ENCODE results near the gene CACNA1E.

The CACNA1E gene

DNA sequence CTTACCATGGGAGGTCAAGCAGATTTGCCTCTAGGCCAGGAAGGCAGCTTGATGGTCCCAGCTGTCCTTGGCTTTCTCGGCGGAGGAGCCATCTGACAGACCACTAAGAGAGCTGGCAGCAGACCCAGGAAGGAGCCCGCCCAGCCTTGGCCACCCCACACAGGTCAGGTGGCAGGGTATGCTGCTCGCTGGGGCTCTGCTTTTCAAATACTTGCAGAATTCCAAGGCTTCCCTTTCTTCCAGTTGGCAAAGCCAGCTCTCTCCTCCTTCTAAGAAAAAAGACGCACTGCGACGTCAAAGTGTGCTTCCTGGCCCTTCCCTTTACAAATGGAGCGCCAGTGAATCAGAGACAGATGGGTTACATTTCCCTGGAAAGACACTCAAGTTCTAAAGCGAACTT, 229.4 kb downstream of the CACNA1E start:
- Mint-ChIP-seq H3K27me3 (peaks cover 5% of the 10 kb centered on the region), H3K36me3 (no peaks in the 10 kb centered on the region), H3K4me1 (no peaks in the 10 kb centered on the region), H3K9me3 (no peaks in the 10 kb centered on the region), H3K4me3 (no peak overlapping the region), H3K27ac (no peak overlapping the region)
- no peak for DNase-seq (ENCODE audit: low spot score in 2 of 2)
- no peak for ATAC-seq (ENCODE audit: low read depth)

DNA sequence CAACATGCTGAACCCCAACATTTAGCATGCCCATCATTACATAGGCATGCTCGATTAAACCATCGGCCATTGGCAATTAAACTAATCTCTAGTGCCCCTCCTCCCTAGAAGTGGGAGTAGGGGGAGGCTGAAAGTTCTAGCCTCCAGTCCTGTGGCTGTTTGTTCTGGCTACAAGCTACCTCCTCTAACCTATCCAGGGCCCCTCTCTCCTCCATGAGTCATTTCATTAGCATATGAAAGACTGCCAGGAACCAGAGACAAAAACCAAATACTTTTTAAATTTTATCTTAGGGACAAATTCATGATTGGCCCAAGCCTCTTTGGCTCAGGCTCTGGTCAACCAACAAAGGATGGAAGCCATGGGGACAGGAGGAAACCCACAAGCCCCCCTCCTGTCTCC, 231.1 kb downstream of the CACNA1E start:
- ATAC-seq (ENCODE audit: low read depth): no peak
- H3K4me1 Mint-ChIP-seq: no peaks in the 10 kb centered on the region
- H3K27me3 Mint-ChIP-seq: peaks cover 2% of the 10 kb centered on the region
- DNase-seq (ENCODE audit: low spot score in 2 of 2): no peak
- no peaks in the 10 kb centered on the region for H3K9me3 Mint-ChIP-seq
- no peaks in the 10 kb centered on the region for H3K36me3 Mint-ChIP-seq
- no peak overlapping the region for H3K27ac Mint-ChIP-seq
- H3K4me3 Mint-ChIP-seq: no peak overlapping the region

DNA sequence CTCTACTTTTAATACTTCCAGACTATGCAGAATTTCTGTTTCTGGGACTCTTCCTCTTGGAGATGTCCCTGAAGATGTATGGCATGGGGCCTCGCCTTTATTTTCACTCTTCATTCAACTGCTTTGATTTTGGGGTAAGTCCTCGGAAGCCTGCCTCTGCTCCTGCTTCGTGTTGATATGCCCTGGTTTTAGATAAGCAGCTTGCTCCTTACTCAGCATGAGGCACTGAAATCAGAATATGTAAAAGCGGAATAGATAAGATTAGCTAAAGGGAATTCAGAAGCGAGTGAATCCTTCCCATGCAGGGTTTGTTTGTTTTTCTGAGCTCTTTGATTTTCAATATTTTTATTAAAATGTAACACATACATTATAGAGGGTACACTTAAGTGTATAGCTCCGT, 234.7 kb downstream of the CACNA1E start:
- ATAC-seq (ENCODE audit: low read depth): no peak
- Mint-ChIP-seq H3K4me3 (no peak overlapping the region), H3K27ac (no peak overlapping the region), H3K27me3 (no peaks in the 10 kb centered on the region), H3K9me3 (no peaks in the 10 kb centered on the region), H3K36me3 (no peaks in the 10 kb centered on the region), H3K4me1 (no peaks in the 10 kb centered on the region)
- DNase-seq (ENCODE audit: low spot score in 2 of 2): no peak

DNA sequence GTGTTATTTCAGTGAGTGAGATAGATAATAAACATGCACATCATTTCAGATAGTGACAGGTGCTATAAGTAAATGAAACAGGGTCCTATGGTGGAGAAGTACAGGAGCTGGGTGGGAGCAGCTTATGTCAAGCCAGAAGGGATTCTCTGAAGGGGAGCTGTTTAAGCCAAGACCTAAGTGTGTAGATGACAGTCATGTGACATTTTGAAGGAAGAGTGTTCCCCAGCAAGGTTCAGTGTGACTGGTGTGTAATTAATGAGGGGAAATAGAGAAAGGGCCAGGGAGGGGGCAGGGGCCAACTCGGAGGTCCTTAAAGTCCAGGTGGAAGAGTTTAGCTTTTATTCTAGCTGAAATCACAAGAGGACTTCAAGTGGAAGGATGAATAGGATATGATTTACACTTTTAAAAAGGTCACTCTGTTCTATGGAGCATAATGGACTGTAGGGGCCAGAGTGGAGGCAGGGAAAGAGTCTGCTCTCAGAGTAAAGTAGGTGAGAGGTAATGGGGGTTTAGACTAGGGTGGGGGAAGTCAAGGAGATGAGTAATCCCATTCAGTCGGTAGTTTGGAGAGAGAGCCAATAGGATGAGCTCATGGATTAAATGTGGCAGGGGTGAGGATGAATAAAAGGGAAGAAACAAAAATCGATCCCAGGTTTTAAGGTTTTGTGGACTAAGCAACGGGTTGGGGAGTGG, 243.1 kb downstream of the CACNA1E start:
- Mint-ChIP-seq H3K9me3 (no peaks in the 10 kb centered on the region), H3K4me1 (no peaks in the 10 kb centered on the region), H3K4me3 (no peak overlapping the region), H3K27ac (no peak overlapping the region), H3K27me3 (peaks cover 2% of the 10 kb centered on the region), H3K36me3 (no peaks in the 10 kb centered on the region)
- ATAC-seq (ENCODE audit: low read depth) (no peak), DNase-seq (ENCODE audit: low spot score in 2 of 2) (no peak)

DNA sequence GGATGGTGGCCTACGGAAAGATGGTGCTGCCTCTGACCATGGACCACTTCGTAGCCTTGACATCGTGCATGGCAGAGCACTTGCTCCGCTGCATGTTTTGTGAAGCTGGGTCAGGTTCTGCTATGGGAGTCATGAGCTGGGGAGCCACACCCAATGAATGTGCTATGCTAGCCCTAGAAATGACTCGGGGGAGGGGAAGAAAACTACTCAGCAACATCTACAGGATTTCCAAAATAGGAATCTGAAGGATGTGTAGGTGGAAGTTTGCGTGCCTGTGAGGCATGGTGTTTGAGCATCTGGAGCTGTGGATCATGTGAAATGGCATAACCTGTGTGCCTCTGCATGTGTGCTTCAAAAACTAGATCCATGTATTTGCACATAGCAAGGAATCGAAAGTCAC, 247.3 kb downstream of the CACNA1E start:
- Mint-ChIP-seq H3K4me1 (no peaks in the 10 kb centered on the region), H3K4me3 (no peak overlapping the region), H3K27ac (no peak overlapping the region), H3K27me3 (peaks cover 5% of the 10 kb centered on the region), H3K36me3 (no peaks in the 10 kb centered on the region), H3K9me3 (no peaks in the 10 kb centered on the region)
- no peak for DNase-seq (ENCODE audit: low spot score in 2 of 2)
- ATAC-seq (ENCODE audit: low read depth): no peak

DNA sequence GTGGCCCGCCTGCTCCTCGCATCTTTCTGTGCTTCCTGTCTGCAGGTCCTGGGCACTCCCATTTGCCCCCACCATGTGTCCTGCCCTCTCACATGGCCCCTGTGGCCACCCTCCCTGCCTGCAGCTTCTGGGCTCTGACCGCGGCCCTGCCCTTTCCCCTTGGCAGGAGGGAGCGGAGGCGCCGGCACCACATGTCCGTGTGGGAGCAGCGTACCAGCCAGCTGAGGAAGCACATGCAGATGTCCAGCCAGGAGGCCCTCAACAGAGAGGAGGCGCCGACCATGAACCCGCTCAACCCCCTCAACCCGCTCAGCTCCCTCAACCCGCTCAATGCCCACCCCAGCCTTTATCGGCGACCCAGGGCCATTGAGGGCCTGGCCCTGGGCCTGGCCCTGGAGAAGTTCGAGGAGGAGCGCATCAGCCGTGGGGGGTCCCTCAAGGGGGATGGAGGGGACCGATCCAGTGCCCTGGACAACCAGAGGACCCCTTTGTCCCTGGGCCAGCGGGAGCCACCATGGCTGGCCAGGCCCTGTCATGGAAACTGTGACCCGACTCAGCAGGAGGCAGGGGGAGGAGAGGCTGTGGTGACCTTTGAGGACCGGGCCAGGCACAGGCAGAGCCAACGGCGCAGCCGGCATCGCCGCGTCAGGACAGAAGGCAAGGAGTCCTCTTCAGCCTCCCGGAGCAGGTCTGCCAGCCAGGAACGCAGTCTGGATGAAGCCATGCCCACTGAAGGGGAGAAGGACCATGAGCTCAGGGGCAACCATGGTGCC, 249.1 kb downstream of the CACNA1E start:
- no peaks in the 10 kb centered on the region for H3K36me3 Mint-ChIP-seq
- H3K4me3 Mint-ChIP-seq: no peak overlapping the region
- ATAC-seq (ENCODE audit: low read depth) (no peak), DNase-seq (ENCODE audit: low spot score in 2 of 2) (no peak)
- H3K4me1 Mint-ChIP-seq: no peaks in the 10 kb centered on the region
- no peaks in the 10 kb centered on the region for H3K9me3 Mint-ChIP-seq
- peaks cover 5% of the 10 kb centered on the region for H3K27me3 Mint-ChIP-seq
- H3K27ac Mint-ChIP-seq: no peak overlapping the region

DNA sequence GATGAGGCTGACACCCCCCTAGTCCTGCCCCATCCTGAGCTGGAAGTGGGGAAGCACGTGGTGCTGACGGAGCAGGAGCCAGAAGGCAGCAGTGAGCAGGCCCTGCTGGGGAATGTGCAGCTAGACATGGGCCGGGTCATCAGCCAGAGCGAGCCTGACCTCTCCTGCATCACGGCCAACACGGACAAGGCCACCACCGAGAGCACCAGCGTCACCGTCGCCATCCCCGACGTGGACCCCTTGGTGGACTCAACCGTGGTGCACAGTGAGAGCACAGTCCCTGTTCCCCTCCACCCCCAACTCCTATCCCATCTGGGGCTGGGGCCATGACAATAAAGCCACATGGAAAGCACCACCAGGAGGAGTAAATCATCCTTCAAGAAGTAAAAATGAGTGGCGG, 250.2 kb downstream of the CACNA1E start:
- H3K27ac Mint-ChIP-seq: no peak overlapping the region
- ATAC-seq (ENCODE audit: low read depth) (no peak), DNase-seq (ENCODE audit: low spot score in 2 of 2) (no peak)
- H3K4me3 Mint-ChIP-seq: no peak overlapping the region
- peaks cover 5% of the 10 kb centered on the region for H3K27me3 Mint-ChIP-seq
- H3K4me1 Mint-ChIP-seq: no peaks in the 10 kb centered on the region
- H3K9me3 Mint-ChIP-seq: no peaks in the 10 kb centered on the region
- no peaks in the 10 kb centered on the region for H3K36me3 Mint-ChIP-seq

DNA sequence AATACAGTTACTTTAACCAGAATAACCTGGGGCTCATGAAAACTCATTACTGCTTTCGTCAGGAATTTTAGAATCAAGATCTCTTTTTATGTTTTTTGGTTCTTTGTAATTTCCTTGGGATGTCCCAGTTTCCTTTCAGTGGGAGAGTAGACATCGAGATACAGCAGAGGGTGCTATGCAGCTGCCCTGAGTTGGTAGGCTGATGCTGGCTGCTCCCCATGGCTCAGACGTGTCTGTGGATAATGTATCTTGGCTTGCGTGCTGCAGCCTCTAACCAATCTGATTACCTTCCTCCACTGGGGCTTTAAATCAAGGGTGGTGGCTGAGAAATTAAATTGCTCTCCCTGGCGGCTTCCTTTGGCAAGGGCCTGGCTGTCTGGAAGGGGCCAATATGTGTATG, 253.7 kb downstream of the CACNA1E start:
- Mint-ChIP-seq H3K36me3 (no peaks in the 10 kb centered on the region), H3K9me3 (no peaks in the 10 kb centered on the region), H3K4me1 (no peaks in the 10 kb centered on the region), H3K27ac (no peak overlapping the region), H3K4me3 (no peak overlapping the region), H3K27me3 (peaks cover 5% of the 10 kb centered on the region)
- ATAC-seq (ENCODE audit: low read depth): no peak
- no peak for DNase-seq (ENCODE audit: low spot score in 2 of 2)

DNA sequence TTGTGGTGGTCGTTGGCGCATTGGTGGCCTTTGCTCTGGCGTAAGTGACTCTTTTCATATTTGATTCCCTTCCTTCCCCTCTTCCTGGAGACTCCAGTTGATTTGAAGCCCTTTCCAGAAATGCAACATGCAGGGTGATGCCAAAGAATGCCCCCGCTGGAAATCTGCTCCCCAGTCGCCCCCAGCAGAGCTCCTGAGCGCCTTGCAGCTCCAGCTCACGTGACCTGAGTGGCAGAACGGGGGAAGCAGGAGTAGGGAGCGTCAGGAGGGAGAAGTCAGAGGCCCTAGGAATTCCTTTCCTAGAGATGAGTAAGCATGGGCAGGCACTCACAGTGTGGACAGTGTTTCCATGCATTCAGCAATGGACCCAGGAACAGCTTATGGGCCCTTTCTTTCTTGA, 255.9 kb downstream of the CACNA1E start:
- Mint-ChIP-seq H3K27ac (no peak overlapping the region), H3K4me1 (no peaks in the 10 kb centered on the region), H3K36me3 (no peaks in the 10 kb centered on the region), H3K9me3 (no peaks in the 10 kb centered on the region), H3K27me3 (peaks cover 5% of the 10 kb centered on the region), H3K4me3 (no peak overlapping the region)
- DNase-seq (ENCODE audit: low spot score in 2 of 2) (no peak), ATAC-seq (ENCODE audit: low read depth) (no peak)

DNA sequence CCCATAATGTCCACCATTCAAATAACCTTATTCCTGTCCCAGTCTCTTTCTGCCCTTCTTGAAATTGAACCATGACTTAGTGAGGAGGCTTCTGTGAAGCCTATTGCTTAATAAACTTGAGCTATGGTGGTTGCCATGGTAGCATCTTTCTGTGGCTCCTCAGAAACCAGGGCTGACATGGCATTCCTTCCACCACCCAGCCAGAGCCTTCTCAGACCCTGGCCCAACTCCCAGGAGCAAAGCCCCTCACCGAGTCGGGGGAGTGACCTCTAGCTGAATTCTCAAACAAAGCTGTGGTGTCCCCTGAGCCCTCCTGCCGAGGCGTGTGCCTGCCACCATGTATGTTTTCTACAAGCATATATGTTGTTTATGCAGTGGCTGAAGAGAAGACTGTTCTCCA, 259.1 kb downstream of the CACNA1E start:
- Mint-ChIP-seq H3K27me3 (no peaks in the 10 kb centered on the region), H3K9me3 (no peaks in the 10 kb centered on the region), H3K27ac (no peak overlapping the region), H3K36me3 (no peaks in the 10 kb centered on the region), H3K4me1 (no peaks in the 10 kb centered on the region), H3K4me3 (no peak overlapping the region)
- no peak for DNase-seq (ENCODE audit: low spot score in 2 of 2)
- ATAC-seq (ENCODE audit: low read depth): no peak

DNA sequence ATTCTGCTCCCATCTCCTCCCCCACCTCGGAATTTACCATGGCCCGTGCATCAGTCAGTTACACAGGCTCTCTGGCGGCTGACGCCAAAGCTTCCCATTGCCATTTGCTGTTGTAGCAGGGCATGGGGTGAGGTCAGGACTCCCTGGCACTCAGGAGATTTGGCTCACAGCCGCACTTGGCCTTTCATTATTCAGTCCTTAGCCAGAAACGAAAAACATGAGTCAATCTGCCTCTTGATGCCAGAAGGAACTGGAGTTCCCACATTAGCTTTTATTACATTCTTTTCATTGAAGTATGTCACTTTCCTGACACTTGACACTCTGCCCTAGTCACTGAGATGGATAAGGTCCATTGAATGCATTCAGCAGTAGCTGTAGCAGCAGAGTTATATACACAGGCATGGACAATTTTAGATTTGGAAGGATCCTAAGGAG, 260.6 kb downstream of the CACNA1E start:
- no peak for ATAC-seq (ENCODE audit: low read depth)
- H3K4me1 Mint-ChIP-seq: no peaks in the 10 kb centered on the region
- H3K36me3 Mint-ChIP-seq: no peaks in the 10 kb centered on the region
- DNase-seq (ENCODE audit: low spot score in 2 of 2): no peak
- H3K27me3 Mint-ChIP-seq: no peaks in the 10 kb centered on the region
- no peak overlapping the region for H3K27ac Mint-ChIP-seq
- H3K9me3 Mint-ChIP-seq: no peaks in the 10 kb centered on the region
- H3K4me3 Mint-ChIP-seq: no peak overlapping the region

DNA sequence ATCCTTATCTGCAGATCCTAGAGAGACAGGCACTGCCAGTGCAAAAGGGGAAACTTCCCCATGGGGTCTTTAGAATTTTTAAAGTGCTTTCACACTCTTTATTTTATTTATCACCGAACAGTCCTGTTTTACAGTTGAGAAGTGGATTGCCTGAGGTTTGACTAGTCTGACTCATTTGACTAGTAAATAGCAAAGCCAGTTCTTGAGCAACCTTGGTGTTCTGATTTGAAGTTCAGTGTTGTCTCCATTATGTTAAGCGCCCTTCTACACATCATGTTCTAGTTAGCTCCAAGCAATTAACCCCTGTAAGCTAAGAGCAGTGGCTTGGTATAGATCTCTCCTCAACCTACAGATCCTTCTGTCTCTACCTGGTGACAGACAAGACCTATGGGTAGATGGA, 262.9 kb downstream of the CACNA1E start:
- Mint-ChIP-seq H3K27me3 (no peaks in the 10 kb centered on the region), H3K27ac (no peak overlapping the region), H3K9me3 (no peaks in the 10 kb centered on the region), H3K4me1 (no peaks in the 10 kb centered on the region), H3K36me3 (no peaks in the 10 kb centered on the region), H3K4me3 (no peak overlapping the region)
- DNase-seq (ENCODE audit: low spot score in 2 of 2) (no peak), ATAC-seq (ENCODE audit: low read depth) (no peak)

DNA sequence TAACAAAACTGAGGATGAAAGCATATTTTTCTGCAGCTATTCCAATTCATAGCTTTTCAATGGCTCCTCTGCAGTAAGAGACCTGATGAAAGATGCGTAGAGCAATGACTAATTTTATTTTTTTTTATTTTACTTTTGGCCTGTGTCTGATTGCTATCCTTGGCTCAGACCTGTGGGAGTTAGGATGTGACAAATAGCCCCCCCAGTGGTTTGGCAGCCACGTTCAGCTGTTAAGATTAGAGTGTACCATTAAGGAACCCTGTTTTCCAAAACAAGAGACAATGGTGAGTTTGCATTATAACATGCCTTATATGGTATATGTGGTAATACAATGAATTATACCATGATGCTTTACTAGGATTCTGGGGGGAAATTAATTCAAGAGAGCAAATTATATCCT, 264.7 kb downstream of the CACNA1E start:
- Mint-ChIP-seq H3K27me3 (no peaks in the 10 kb centered on the region), H3K4me1 (peaks cover 2% of the 10 kb centered on the region), H3K9me3 (no peaks in the 10 kb centered on the region), H3K36me3 (no peaks in the 10 kb centered on the region), H3K27ac (no peak overlapping the region), H3K4me3 (no peak overlapping the region)
- DNase-seq (ENCODE audit: low spot score in 2 of 2) (no peak), ATAC-seq (ENCODE audit: low read depth) (no peak)

DNA sequence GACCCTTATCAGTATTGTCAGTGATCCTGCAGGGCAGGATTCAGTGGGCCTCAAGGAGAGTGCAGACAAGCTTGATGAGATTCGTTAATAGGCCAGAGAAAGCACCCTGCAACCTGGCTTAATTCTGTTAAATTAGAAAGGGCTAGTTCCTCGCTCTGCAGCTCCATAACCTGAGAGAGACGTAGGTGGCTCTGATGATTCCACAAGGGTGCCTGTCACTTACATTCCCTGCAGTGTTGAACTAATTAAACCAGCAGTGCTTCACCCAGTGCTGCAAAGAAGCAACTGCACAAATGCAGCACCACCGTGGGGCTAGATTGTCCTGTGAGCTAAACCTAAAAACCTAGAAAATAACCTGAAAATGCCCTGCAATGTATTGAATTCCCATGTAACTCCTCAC, 270.8 kb downstream of the CACNA1E start:
- peaks cover 2% of the 10 kb centered on the region for H3K4me1 Mint-ChIP-seq
- H3K4me3 Mint-ChIP-seq: no peak overlapping the region
- DNase-seq (ENCODE audit: low spot score in 2 of 2): no peak
- peaks cover 3% of the 10 kb centered on the region for H3K27me3 Mint-ChIP-seq
- H3K9me3 Mint-ChIP-seq: no peaks in the 10 kb centered on the region
- no peak overlapping the region for H3K27ac Mint-ChIP-seq
- H3K36me3 Mint-ChIP-seq: no peaks in the 10 kb centered on the region
- ATAC-seq (ENCODE audit: low read depth): no peak

DNA sequence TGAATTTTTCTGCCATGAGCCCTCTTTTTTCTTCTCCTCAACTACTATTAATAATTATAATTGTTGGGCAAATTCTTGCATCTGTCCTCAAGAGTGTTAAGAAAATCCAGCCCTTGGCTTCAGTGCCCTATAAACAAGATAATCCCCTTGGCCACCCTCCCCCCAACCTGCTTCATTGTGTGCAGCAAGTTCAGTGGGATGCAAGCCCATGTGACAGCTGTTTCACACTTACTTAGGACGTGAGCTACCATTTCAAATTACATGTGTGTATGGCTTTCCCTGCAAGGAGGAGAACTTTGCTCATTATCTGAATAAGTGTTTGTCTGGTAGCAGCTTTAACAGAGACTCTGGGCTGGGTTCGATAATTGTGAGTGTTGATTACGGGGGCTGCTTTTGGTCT, 276.2 kb downstream of the CACNA1E start:
- no peaks in the 10 kb centered on the region for H3K4me1 Mint-ChIP-seq
- ATAC-seq (ENCODE audit: low read depth): no peak
- H3K27ac Mint-ChIP-seq: no peak overlapping the region
- no peak overlapping the region for H3K4me3 Mint-ChIP-seq
- DNase-seq (ENCODE audit: low spot score in 2 of 2): no peak
- H3K9me3 Mint-ChIP-seq: no peaks in the 10 kb centered on the region
- H3K36me3 Mint-ChIP-seq: no peaks in the 10 kb centered on the region
- peaks cover 3% of the 10 kb centered on the region for H3K27me3 Mint-ChIP-seq
